Stomach smooth muscle (tissue), 2 donors: ENCODE measurements around the gene FAM107B.

Source experiments
- H3K27ac ChIP-seq: one replicate; pipeline ENCODE4 v1.7.0; 2013; ENCODE audit warnings: mild to moderate bottlenecking, low read length, inconsistent platforms
- H3K27me3 ChIP-seq, 2 donors: one replicate each; pipeline ENCODE4 v1.7.0; 2013; ENCODE audit warnings: low read length in 2 of 2; ENCODE audit not compliant: insufficient read depth in 2 of 2, control insufficient read depth in 1 of 2
- H3K36me3 ChIP-seq, 2 donors: one replicate each; pipeline ENCODE4 v1.7.0; 2013; ENCODE audit warnings: low read length in 2 of 2; ENCODE audit not compliant: control insufficient read depth in 2 of 2, insufficient read depth in 2 of 2
- H3K4me1 ChIP-seq: one replicate; pipeline ENCODE4 v1.7.0; 2013; ENCODE audit warnings: low read length; ENCODE audit not compliant: control insufficient read depth, insufficient read depth
- H3K4me3 ChIP-seq, 2 donors: one replicate each; pipeline ENCODE4 v1.7.0; 2013; ENCODE audit warnings: low read length in 2 of 2
- H3K9ac ChIP-seq, 2 donors: one replicate each; pipeline ENCODE4 v1.7.0; 2013; ENCODE audit warnings: low read length in 2 of 2, mild to moderate bottlenecking in 1 of 2
- H3K9me3 ChIP-seq, 2 donors: one replicate each; pipeline ENCODE4 v1.7.0; 2013; ENCODE audit warnings: low read length in 2 of 2; ENCODE audit not compliant: control insufficient read depth in 2 of 2
- donor health status: healthy.
- donor health status: Pancreatic carcinoma.

FAM107B gene

DNA sequence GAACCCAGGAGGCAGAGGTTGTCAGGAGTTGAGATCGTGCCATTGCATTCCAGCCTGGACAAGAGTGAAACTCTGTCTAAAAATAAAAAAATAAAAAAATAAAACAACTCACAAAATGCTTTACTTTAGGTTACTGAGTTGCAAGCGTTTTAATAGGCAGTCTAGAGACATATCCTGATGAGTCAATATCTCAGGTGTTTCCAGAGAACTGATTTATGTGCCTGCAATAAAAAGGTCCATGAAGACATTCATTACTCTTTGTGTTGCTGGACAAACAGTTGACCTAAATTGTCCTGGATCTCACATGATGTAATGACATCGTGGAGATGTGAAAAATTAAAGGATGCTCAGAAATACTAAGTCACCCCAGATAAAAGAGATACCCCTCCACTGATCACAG lies 31.6 kb upstream of the FAM107B start:
- no peak overlapping the region for H3K4me3 ChIP-seq
- H3K9ac ChIP-seq = no peak overlapping the region
- no peaks in the 10 kb centered on the region for H3K36me3 ChIP-seq
- peaks cover 0 to 2% of the 10 kb centered on the region in 2 donors for H3K9me3 ChIP-seq
- no peaks in the 10 kb centered on the region for H3K4me1 ChIP-seq
- H3K27ac ChIP-seq = no peak overlapping the region
- H3K27me3 ChIP-seq = no peaks in the 10 kb centered on the region

DNA sequence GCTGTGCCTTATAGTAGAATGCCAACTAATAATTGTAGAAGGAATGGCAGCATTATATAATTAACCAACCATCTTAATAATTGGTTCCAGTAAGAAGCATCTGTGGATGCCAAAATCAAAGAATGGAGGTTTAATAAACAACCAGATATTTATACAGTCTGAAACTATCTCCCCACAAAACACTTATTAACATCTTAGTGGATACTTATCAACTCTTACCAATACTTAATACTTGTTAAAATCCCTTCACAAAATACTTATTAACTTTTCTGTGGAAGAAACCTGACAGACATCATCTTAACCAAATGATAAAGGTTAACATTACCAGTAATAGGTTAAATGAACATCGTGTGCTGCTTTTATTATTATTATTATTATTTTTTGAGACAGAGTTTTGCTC lies 29.1 kb upstream of the FAM107B start:
- Histone ChIP-seq H3K27ac (no peak overlapping the region), H3K9me3 (peaks cover 0 to 2% of the 10 kb centered on the region in 2 donors), H3K9ac (no peak overlapping the region)

DNA sequence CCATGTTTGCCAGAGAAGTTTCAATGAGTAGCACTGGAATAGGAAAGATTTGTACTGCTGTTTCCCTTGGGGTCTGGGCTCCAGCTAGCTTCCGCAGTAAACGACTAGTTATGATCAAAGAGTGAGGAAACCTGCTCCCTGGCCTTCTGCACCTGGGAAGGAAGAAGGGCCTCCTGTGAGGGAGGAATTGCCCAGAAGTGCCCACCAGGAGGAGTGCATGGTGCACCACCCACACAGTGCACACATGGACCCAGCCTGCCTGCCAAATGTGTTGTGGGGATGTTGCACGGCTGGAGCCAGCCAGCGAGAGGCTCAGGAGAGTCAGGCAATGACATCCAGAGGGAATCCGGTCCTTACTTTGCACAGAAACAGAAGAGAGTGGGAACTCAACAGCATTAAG lies 27.0 kb upstream of the FAM107B start:
- Histone ChIP-seq H3K27me3 (no peaks in the 10 kb centered on the region), H3K9me3 (peaks cover 0 to 2% of the 10 kb centered on the region in 2 donors), H3K9ac (no peak overlapping the region), H3K4me3 (no peak overlapping the region), H3K4me1 (no peaks in the 10 kb centered on the region), H3K27ac (no peak overlapping the region), H3K36me3 (no peaks in the 10 kb centered on the region)

More for the DNA sequence above, 29.1 kb upstream of the FAM107B start:
- Histone ChIP-seq H3K27me3 (no peaks in the 10 kb centered on the region), H3K4me3 (no peak overlapping the region), H3K36me3 (no peaks in the 10 kb centered on the region), H3K4me1 (no peaks in the 10 kb centered on the region)

DNA sequence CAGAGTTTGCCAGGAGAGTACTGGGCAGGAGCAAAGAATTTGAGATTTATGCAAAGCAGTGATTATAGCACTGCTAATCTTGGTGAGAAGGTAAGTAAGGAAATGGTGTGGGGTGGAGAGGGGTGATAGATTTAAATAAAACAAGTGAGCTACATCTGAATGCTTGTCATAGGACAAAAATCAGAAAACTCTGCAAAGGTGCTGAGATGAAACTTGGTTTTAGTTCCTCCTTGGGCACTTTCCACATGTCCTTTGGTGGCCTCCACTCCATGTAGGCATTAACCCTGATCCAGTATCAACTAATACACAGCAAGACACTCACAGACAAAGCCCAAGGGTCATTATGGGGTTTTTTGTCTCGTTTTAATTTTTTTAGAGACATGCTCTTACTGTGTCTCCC lies 25.7 kb upstream of the FAM107B start:
- no peaks in the 10 kb centered on the region for H3K36me3 ChIP-seq
- H3K9ac ChIP-seq = no peak overlapping the region
- no peaks in the 10 kb centered on the region for H3K27me3 ChIP-seq
- H3K27ac ChIP-seq = no peak overlapping the region
- H3K4me3 ChIP-seq = no peak overlapping the region
- no peaks in the 10 kb centered on the region for H3K4me1 ChIP-seq
- peaks cover 0 to 2% of the 10 kb centered on the region in 2 donors for H3K9me3 ChIP-seq

DNA sequence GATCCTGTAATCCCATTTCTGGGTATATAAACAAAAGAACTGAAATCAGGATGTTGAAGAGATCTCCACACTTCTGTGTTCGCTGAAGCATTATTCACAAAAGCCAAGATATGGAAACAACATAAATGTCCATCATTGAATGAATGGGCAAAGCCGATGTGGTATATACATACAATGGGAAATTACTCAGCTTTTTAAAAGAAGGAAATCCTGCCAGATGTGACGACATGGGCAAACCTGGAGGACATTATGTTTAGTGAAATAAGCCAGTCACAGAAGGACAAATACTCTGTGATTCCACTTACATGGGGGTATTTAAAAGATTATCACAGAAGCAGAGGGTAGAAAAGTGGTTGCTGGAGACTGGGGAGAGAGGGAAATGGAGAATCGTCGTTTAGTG lies 23.9 kb upstream of the FAM107B start:
- H3K36me3 ChIP-seq = no peaks in the 10 kb centered on the region
- H3K4me1 ChIP-seq = no peaks in the 10 kb centered on the region
- H3K27ac ChIP-seq = no peak overlapping the region
- H3K27me3 ChIP-seq = no peaks in the 10 kb centered on the region
- H3K9me3 ChIP-seq = peaks cover 0 to 2% of the 10 kb centered on the region in 2 donors
- H3K4me3 ChIP-seq = no peak overlapping the region
- H3K9ac ChIP-seq = no peak overlapping the region

DNA sequence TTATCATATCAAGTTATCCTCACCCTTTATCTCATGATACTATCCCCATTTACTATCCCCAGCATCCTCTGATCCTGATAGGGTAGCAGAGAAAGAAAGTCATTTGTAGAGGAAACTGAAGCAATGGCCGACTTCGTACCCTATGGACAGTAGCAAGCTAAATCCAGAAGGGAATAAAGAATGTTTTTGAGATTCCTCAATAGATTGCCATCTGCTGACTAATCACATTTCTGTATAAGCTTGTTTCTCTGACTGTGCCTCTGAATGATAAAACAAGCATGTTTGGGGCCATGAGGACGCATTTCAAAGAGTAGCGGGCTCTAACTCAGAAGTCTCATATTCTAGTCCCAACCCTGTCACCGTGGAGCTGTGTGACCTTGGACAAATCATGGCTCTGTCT lies 13.2 kb upstream of the FAM107B start:
- Histone ChIP-seq H3K36me3 (no peaks in the 10 kb centered on the region), H3K4me3 (no peak overlapping the region), H3K9ac (no peak overlapping the region), H3K4me1 (no peaks in the 10 kb centered on the region), H3K27ac (no peak overlapping the region), H3K9me3 (peaks cover 3 to 4% of the 10 kb centered on the region in 2 donors), H3K27me3 (no peaks in the 10 kb centered on the region)

DNA sequence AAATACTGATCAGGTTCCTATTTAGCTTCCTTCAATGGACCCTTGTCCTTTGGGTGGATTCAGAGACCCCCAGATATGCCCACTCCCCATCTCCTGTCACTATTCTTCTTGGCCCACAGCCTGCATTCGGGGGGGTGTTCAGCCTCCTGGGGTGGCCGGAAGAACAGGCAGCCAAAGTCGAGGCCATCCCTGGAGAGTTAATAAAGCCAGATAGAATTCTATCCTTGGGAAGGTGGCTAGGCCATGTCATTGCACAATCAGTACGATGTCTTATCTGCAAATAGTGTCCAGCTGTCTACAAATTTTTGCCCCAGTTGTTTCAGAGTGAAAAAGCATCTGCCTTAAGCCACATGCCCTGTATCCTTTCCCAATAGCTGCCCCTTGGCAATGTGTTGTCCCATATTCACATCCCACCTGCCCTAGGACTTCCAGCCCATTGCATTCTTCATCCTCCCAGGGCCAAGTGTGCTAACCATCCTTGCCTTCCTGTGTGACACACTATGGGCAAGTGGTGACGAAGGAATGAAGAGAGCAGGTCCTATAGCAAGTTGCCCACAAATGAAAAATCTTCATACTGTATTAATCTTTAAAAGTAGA lies 9.9 kb upstream of the FAM107B start:
- H3K36me3 ChIP-seq = no peaks in the 10 kb centered on the region
- H3K4me3 ChIP-seq = no peak overlapping the region

DNA sequence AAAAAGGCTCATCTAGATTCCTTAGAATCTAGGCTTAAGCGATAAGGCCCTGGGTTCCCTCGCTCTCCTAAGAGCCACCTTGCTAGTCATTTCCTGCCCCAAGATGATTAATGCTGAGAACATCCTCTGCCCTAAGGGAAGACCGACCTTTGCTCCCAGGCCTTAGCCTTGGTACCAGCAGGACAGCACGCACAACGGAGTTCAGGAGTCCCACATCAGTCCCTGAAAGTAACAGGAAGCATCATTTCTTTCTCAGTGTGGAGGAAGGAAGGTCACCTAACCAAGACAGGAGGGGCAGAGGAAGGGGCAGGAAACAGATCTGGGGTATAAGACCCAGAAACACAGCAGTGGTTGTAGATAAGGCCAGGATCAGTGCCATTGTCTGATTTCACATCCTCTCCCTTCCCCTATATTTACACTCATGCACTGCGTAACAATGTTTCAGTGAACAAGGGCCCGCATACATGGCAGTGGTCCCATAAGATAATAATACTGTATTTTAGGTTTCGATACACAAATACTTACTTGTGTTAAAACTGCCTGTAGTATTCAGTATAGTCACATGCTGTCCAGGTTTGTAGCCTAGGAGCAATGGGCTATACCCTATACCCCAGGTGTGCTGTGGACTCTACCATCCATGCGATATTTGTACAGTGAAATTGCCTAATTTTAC lies 8.1 kb upstream of the FAM107B start:
- Histone ChIP-seq H3K27me3 (no peaks in the 10 kb centered on the region), H3K36me3 (no peaks in the 10 kb centered on the region), H3K4me1 (peaks cover 2% of the 10 kb centered on the region), H3K27ac (no peak overlapping the region), H3K4me3 (no peak overlapping the region), H3K9ac (no peak overlapping the region), H3K9me3 (peaks cover 3 to 4% of the 10 kb centered on the region in 2 donors)

More for the DNA sequence above, 9.9 kb upstream of the FAM107B start:
- Histone ChIP-seq H3K9ac (no peak overlapping the region), H3K27me3 (no peaks in the 10 kb centered on the region), H3K27ac (no peak overlapping the region), H3K9me3 (peaks cover 3 to 4% of the 10 kb centered on the region in 2 donors), H3K4me1 (peaks cover 2% of the 10 kb centered on the region)

DNA sequence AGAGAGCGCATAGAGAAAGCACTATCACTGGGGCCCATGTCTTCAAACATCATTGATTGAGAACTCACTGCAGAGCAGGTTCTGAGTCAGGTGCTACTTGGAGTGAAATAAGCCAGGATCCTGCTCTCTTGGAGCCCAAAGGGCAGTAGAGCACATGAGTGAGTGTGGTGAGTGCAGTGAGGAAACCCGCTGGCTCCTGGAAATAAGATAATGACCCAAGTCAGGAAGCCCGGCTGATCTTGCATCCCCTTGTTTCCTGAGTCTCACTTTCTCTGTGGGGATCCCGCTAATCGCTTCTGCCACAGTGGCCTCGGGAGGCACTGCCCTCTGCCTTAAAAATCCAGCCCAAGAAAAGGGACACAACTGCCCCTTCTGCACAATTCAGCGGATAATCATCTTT lies 7.1 kb upstream of the FAM107B start:
- Histone ChIP-seq H3K4me1 (peaks cover 2% of the 10 kb centered on the region), H3K4me3 (no peak overlapping the region), H3K27me3 (no peaks in the 10 kb centered on the region), H3K36me3 (no peaks in the 10 kb centered on the region), H3K9me3 (peaks cover 3 to 4% of the 10 kb centered on the region in 2 donors), H3K27ac (no peak overlapping the region), H3K9ac (no peak overlapping the region)

DNA sequence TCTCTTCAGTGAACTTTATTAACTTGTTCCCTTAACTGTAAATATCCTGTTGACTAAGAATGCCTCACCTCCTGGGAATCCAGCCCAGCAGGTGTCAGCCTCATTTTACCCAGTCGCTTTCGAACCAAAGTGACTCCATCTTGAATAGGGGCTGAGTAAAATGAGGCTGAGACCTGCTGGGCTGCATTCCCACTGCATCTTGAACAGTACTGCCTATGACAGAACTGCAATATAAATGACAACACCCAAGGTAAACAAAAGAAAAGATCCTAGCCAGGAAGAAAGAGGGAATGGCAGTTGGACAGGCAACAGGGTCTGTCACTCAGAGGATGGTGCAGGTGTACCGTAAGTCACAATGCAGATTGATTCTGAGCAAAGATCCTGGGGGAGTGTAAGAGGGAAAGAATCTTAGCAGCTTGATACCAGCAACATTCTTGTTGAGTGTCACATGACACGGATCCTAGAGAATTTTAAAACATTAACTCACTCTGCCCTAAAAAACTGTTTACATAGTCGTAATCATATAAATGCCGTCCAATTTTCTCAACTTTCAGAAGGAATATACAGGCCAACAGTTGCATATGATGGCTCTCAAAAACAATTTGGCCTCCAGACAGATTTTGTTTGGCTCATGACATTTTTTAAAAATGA lies 4.4 kb upstream of the FAM107B start:
- H3K9ac ChIP-seq = no peak overlapping the region
- H3K4me3 ChIP-seq = no peak overlapping the region
- no peaks in the 10 kb centered on the region for H3K36me3 ChIP-seq
- H3K27ac ChIP-seq = no peak overlapping the region
- H3K4me1 ChIP-seq = peaks cover 2% of the 10 kb centered on the region
- H3K27me3 ChIP-seq = no peaks in the 10 kb centered on the region
- no peaks in the 10 kb centered on the region for H3K9me3 ChIP-seq

DNA sequence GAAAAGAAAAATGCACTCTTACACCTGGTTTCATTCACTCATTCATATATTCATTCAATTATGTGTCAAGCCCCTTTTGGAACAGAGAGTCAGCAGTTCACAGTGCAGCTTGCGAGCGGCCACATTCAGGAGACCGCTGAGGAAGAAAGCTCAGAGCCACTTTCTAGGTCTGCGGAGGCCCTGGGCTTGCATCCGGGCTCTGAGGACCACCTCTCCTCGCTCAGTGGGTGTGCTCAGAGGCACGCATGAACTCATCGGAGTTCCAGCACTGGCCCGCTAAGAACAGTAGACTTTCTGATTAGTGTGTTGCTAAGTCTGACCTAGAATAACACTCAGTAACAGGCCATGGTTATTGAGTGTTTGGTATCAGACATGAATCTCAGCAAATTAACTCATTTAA lies 1.8 kb upstream of the FAM107B start:
- Histone ChIP-seq H3K9ac (no peak overlapping the region), H3K27me3 (no peaks in the 10 kb centered on the region), H3K27ac (no peak overlapping the region), H3K36me3 (no peaks in the 10 kb centered on the region), H3K4me1 (peaks cover 2% of the 10 kb centered on the region), H3K4me3 (no peak overlapping the region), H3K9me3 (no peaks in the 10 kb centered on the region)
